NCI-H446 treated with DMSO at 0.1 percent for 48 hours (cell line): ENCODE data around the gene XPNPEP1.

Experiments
- DNase-seq: peaks from one replicate; lab custom pipeline; 2025; lab: John Stamatoyannopoulos, UW

XPNPEP1 gene

GRCh38 chr10:109863775-109864174, 59.5 kb downstream of the XPNPEP1 start:
- DNase-seq, result no peak

- DNase-seq, result no peak
Measured at GRCh38 chr10:109862738-109863137, 60.6 kb downstream of the XPNPEP1 start.

GRCh38 chr10:109862041-109862440, 61.3 kb downstream of the XPNPEP1 start:
- peak; percentile 21 for DNase-seq

GRCh38 chr10:109861081-109861480, 62.2 kb downstream of the XPNPEP1 start:
- no peak for DNase-seq

GRCh38 chr10:109859221-109859620, 64.1 kb downstream of the XPNPEP1 start:
- no peak for DNase-seq

GRCh38 chr10:109855746-109856145, 67.6 kb downstream of the XPNPEP1 start:
- no peak for DNase-seq

GRCh38 chr10:109853921-109854320, 69.4 kb downstream of the XPNPEP1 start:
- DNase-seq, result no peak

- peak; percentile 3 for DNase-seq
Measured at GRCh38 chr10:109852475-109853037, 70.8 kb downstream of the XPNPEP1 start.

- DNase-seq, result no peak
Measured at GRCh38 chr10:109851616-109852474, 71.5 kb downstream of the XPNPEP1 start.

GRCh38 chr10:109846832-109847231, 76.5 kb downstream of the XPNPEP1 start:
- no peak for DNase-seq

GRCh38 chr10:109845308-109845707, 78.0 kb downstream of the XPNPEP1 start:
- no peak for DNase-seq

GRCh38 chr10:109838592-109839244, 84.6 kb downstream of the XPNPEP1 start:
- DNase-seq, result no peak

- DNase-seq, result no peak
Measured at GRCh38 chr10:109837384-109837783, 85.9 kb downstream of the XPNPEP1 start.

GRCh38 chr10:109835257-109835656, 88.1 kb downstream of the XPNPEP1 start:
- no peak for DNase-seq

GRCh38 chr10:109831846-109832245, 91.5 kb downstream of the XPNPEP1 start:
- no peak for DNase-seq

GRCh38 chr10:109824206-109824605, 99.1 kb downstream of the XPNPEP1 start:
- no peak for DNase-seq

GRCh38 chr10:109823196-109823595, 100.1 kb downstream of the XPNPEP1 start:
- DNase-seq, result no peak

- DNase-seq, result no peak
Measured at GRCh38 chr10:109821672-109822071, 101.6 kb downstream of the XPNPEP1 start.

- no peak for DNase-seq
Measured at GRCh38 chr10:109820620-109821405, 102.5 kb downstream of the XPNPEP1 start.

- no peak for DNase-seq
Measured at GRCh38 chr10:109819807-109820206, 103.5 kb downstream of the XPNPEP1 start.
